H1 (cell line): Measurements from ENCODE around the gene ZBTB1. TPM values are rescaled to one million over a fixed set of nuclear protein-coding genes. Genes with fewer than 3 reads are reported as not detected.

ENCODE experiments used
- BRCA1 ChIP-seq: IDR thresholded peaks from 2 replicates; pipeline ENCODE4 v1.6.1; 2012; ENCODE audit warnings: low read depth, low read length, improper control_type of control experiment
- CBX5 ChIP-seq: fragments of 300-800, 300-1000 bp; sonication (generic); IDR thresholded peaks from 2 replicates; pipeline ENCODE4 v1.7.1; 2016; ENCODE audit warnings: antibody characterized with exemption, low read length, low read depth
- CBX8 ChIP-seq: fragments of 300-800, 300-1000 bp; sonication (generic); IDR thresholded peaks from 2 replicates; pipeline ENCODE4 v1.7.1; 2016; ENCODE audit warnings: low read depth, low read length, borderline replicate concordance
- CEBPB ChIP-seq: IDR thresholded peaks from 2 replicates; pipeline ENCODE4 v1.6.1; 2012; ENCODE audit warnings: low read depth, low read length
- CHD2 ChIP-seq: IDR thresholded peaks from 2 replicates; pipeline ENCODE4 v1.6.1; 2012; ENCODE audit warnings: low read length, improper control_type of control experiment
- CREB1 ChIP-seq: IDR thresholded peaks from 2 replicates; pipeline ENCODE4 v1.6.1; 2012; ENCODE audit warnings: inconsistent platforms
- GABPA ChIP-seq: IDR thresholded peaks from 2 replicates; pipeline ENCODE4 v1.6.1; 2011; ENCODE audit warnings: mild to moderate bottlenecking, low read length, moderate library complexity, borderline replicate concordance; ENCODE audit not compliant: insufficient read depth
- KDM4A ChIP-seq: IDR thresholded peaks from one replicate; pipeline ENCODE4 v1.7.1; 2012; ENCODE audit warnings: low read depth, mild to moderate bottlenecking, moderate library complexity, low read length, inconsistent platforms; ENCODE audit not compliant: severe bottlenecking
- PHF8 ChIP-seq: fragments of 200-600 bp; sonication (generic); conservative IDR thresholded peaks from 2 replicates; pipeline ENCODE4 v1.7.1; 2012; ENCODE audit warnings: low read depth, mild to moderate bottlenecking, inconsistent platforms, low read length, moderate library complexity
- POLR2A ChIP-seq, 2 experiments: IDR thresholded peaks; 1 replicate in 1 of 2; 2 replicates in 1 of 2; pipeline ENCODE4 v1.6.1; 2011; ENCODE audit warnings: low read depth in 2 of 2, low read length in 2 of 2, mild to moderate bottlenecking in 2 of 2; ENCODE audit errors: control extremely low read depth in 1 of 2
- RFX5 ChIP-seq: IDR thresholded peaks from 2 replicates; pipeline ENCODE4 v1.6.1; 2011; ENCODE audit warnings: low read depth, low read length, improper control_type of control experiment, borderline replicate concordance
- RXRA ChIP-seq: IDR thresholded peaks from 2 replicates; pipeline ENCODE4 v1.6.1; 2011; ENCODE audit warnings: low read depth, mild to moderate bottlenecking, low read length, moderate library complexity; ENCODE audit not compliant: insufficient read depth
- SP2 ChIP-seq: IDR thresholded peaks from 2 replicates; pipeline ENCODE4 v1.6.1; 2012; ENCODE audit warnings: mild to moderate bottlenecking, low read length, inconsistent platforms
- TAF7 ChIP-seq: optimal IDR thresholded peaks from 2 replicates; pipeline ENCODE3; 2011; ENCODE audit warnings: low read depth, mild to moderate bottlenecking, inconsistent platforms, low read length, moderate library complexity, borderline replicate concordance
- TBP ChIP-seq: IDR thresholded peaks from 2 replicates; pipeline ENCODE4 v1.6.1; 2011; ENCODE audit warnings: low read depth, low read length, improper control_type of control experiment
- YY1 ChIP-seq: IDR thresholded peaks from 2 replicates; pipeline ENCODE4 v1.6.1; 2011; ENCODE audit warnings: low read depth, mild to moderate bottlenecking, low read length
- ZNF274 ChIP-seq: IDR thresholded peaks from 2 replicates; pipeline ENCODE4 v1.7.0; 2012; ENCODE audit warnings: low read length, borderline replicate concordance; ENCODE audit errors: extremely low read depth
- polyA plus RNA-seq, 7 experiments: library from polyadenylated mRNA; depleted of rRNA in 3 of 7; stranded (reverse) in 5 of 7; unstranded in 2 of 7; fragments of >200 nt in 5 of 7; fragments of 200-250 nt in 2 of 7; gene quantifications; 1 replicate in 5 of 7; 2 replicates in 1 of 7; 4 replicates in 1 of 7; pipeline versions ENCODE4 v1.2.1 to v1.2.3, GENCODE V29; 2011 to 2013; ENCODE audit warnings: missing spikeins in 2 of 7, mixed read lengths in 2 of 7
- total RNA-seq: library from RNA; stranded (reverse); fragmentation: NEBNext Ultra II Directional; extraction: Animal tissue kit (Norgen Biotek cat#: 25700); gene quantifications from 2 replicates; pipeline ENCODE4 v1.2.1, GENCODE V29; 2021
- TF ChIP-seq, protein P1 (sequence below): IDR thresholded peaks from 2 replicates; pipeline ENCODE4 v1.6.1; 2012; ENCODE audit warnings: inconsistent platforms

The ZBTB1 gene
- total and polyA plus RNA-seq, 2 of the 8 experiments (the other 6 are each of a cell fraction or from before 2014, with no cell fraction given): 13.6 to 27.5 TPM

DNA sequence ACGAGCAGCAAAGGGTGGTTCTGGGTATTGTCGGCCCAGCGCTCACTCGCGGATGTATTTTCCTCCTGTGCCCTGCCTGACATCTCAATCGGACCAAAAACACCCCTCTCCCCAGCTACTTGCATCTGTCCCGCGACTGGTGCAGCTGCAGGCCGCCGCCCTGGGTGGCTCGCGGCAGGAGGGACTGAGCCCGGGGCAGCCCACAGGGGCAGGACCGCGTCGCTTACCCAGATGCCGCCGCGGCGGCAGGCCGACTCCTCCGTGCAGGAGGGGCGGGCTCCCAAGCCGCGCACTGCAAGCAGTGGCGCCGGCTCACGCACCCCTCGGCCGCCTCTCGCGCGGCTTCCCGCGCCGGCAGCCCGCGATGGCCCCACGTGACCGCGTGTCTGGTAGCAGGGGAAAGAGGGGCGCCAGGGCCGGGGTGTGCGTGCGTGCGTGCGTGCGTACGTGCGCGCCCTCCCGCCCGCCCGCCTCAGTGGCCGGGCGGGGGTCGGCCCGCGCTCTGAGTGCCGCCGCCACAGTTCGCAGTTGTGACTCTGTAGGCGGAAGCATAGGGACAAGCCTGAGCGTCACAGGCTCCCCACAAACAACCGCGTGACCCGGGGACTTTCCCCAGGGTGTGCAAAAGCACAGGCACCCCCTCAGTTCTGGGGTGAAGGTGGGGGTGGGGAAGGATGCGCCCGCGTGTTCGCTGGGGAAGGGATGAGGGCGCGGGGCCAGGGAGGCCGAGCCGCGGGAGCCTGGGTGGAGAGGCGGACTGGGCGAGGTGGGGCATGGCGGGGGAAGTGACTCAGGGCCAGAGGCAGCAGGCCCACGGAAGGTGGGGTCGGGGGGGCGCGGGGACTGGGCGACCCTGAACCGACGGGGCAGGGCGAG is 898 bp upstream of the ZBTB1 start, which contains the start of gene ZBTB25 (continued):
- TF ChIP-seq KDM4A: peak; percentile 95
- TF ChIP-seq POLR2A (IDR thresholded peaks at IDR 0.05; ENCODE audit: control extremely low read depth in 1 of 2, low read depth in 2 of 2, low read length in 2 of 2): peak; percentile 15 to 62; a peak in 2 of 3 replicates
- TF ChIP-seq TAF7: peak; percentile 94
- TF ChIP-seq RFX5: no peak
- no peak for TF ChIP-seq CBX8
- TF ChIP-seq, protein P1, sequence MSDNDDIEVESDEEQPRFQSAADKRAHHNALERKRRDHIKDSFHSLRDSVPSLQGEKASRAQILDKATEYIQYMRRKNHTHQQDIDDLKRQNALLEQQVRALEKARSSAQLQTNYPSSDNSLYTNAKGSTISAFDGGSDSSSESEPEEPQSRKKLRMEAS: peak; percentile 89
- TF ChIP-seq CBX5: no peak
- peak; percentile 8; the same call in 1 of the 2 replicates for TF ChIP-seq GABPA
- TF ChIP-seq PHF8: peak; percentile 81
- TF ChIP-seq RXRA: no peak
- 0 out of 2 replicates have a peak, but pooled peaks have one; percentile 13 for TF ChIP-seq YY1
- peak; percentile 74 for TF ChIP-seq BRCA1
- peak; percentile 94 for TF ChIP-seq CHD2
- no peak for TF ChIP-seq SP2
- TF ChIP-seq TBP: peak; percentile 78
- no peak for TF ChIP-seq ZNF274
- no peak for TF ChIP-seq CEBPB
- peak; percentile 16; the same call in 1 of the 2 replicates for TF ChIP-seq CREB1
